ENCODE results near the gene SPRR5. TPM values are rescaled to one million over a fixed set of nuclear protein-coding genes. Genes with fewer than 3 reads are reported as not detected.

Gene SPRR5
- total RNA-seq, 4 donors from 2014 or later, result not detected

GRCh38 chr1:152997901-152998300 lies 50.9 kb downstream of the SPRR5 start:
- H3K9me3 ChIP-seq, result no peaks in the 10 kb centered on the region

DNA sequence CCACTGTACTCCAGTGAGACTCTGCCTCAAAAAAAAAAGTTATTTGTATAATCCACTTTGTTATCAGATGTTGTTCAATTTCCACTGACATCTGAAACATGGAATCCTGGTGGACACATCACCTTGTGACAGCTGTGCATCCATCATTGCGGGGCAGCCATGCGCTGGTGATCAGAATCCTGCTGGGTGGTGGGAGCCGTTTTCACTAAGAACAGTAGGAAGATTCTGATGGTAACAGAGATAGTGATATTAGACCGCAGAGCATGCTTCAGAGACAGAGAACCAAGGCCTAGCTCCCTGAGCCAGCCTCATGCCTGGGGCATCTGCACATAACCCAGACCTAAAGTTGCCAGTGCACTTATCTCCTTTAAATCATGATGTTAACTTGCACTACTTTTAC lies 51.5 kb downstream of the SPRR5 start:
- no peaks in the 10 kb centered on the region for H3K27me3 ChIP-seq

More at GRCh38 chr1:152997901-152998300, 50.9 kb downstream of the SPRR5 start:
- no peak for TF ChIP-seq CTCF (IDR thresholded peaks at IDR 0.05)
- TF ChIP-seq POLR2A (IDR thresholded peaks at IDR 0.05), result no peak
- H3K4me1 ChIP-seq, result no peaks in the 10 kb centered on the region
- H3K27ac ChIP-seq, result no peak overlapping the region
- intact Hi-C loops (cut with DNase I; ENCODE audit: low total_unique reads), result no loop called here
- no peaks in the 10 kb centered on the region for H3K36me3 ChIP-seq
- H3K27me3 ChIP-seq, result no peaks in the 10 kb centered on the region
- no peak overlapping the region for H3K4me3 ChIP-seq
- no peak for DNase-seq

More for the DNA sequence above, 51.5 kb downstream of the SPRR5 start:
- no peak overlapping the region for H3K27ac ChIP-seq
- H3K4me3 ChIP-seq, result no peak overlapping the region
- intact Hi-C loops (cut with DNase I; ENCODE audit: low total_unique reads), result no loop called here
- no peaks in the 10 kb centered on the region for H3K9me3 ChIP-seq
- no peaks in the 10 kb centered on the region for H3K4me1 ChIP-seq
- no peaks in the 10 kb centered on the region for H3K36me3 ChIP-seq
- TF ChIP-seq POLR2A (IDR thresholded peaks at IDR 0.05) (no peak), CTCF (IDR thresholded peaks at IDR 0.05) (no peak)
- DNase-seq, result no peak

Small RNA genes lying within 50 kb of the gene (small RNA-seq; reads per million reads assigned to genes)
- gene SPRR1A, result not detected

Other genes with a start within 250 kb of the SPRR5 start
- not detected for gene LCE2A, start 248.9 kb upstream of the SPRR5 start, total RNA-seq
- not detected for gene LCE4A, start 239.0 kb upstream of the SPRR5 start, total RNA-seq
- gene KPRP, start 189.2 kb upstream of the SPRR5 start, total RNA-seq, result not detected
- gene LCE1F, start 172.1 kb upstream of the SPRR5 start, total RNA-seq, result not detected
- gene LCE1E, start 160.9 kb upstream of the SPRR5 start, total RNA-seq, result not detected
- not detected for gene LCE1D, start 150.5 kb upstream of the SPRR5 start, total RNA-seq
- gene LCE1C, start 140.6 kb upstream of the SPRR5 start, total RNA-seq, result not detected
- gene LCE1B, start 135.2 kb upstream of the SPRR5 start, total RNA-seq, result not detected
- gene LCE1A, start 119.7 kb upstream of the SPRR5 start, total RNA-seq, result not detected
- not detected for gene LCE6A, start 104.3 kb upstream of the SPRR5 start, total RNA-seq
- not detected for gene LCE7A, start 87.2 kb upstream of the SPRR5 start, total RNA-seq
- not detected for gene SMCP, start 68.9 kb upstream of the SPRR5 start, total RNA-seq
- gene IVL, start 38.7 kb upstream of the SPRR5 start, total RNA-seq, result not detected
- not detected for gene SPRR4, start 23.4 kb downstream of the SPRR5 start, total RNA-seq
- gene SPRR1A, start 36.9 kb downstream of the SPRR5 start, total RNA-seq, result not detected
- gene SPRR3, start 54.5 kb downstream of the SPRR5 start, total RNA-seq, result under 1 TPM in 2 of 4 donors, not detected in 2; 0.69 to 0.70 TPM
- gene SPRR1B, start 84.0 kb downstream of the SPRR5 start, total RNA-seq, result not detected
- not detected for gene SPRR2D, start 93.9 kb downstream of the SPRR5 start, total RNA-seq
- under 1 TPM in 1 of 4 donors, not detected in 3; 0.67 TPM for gene SPRR2A, start 110.3 kb downstream of the SPRR5 start, total RNA-seq
- not detected for gene SPRR2B, start 124.4 kb downstream of the SPRR5 start, total RNA-seq
- not detected for gene SPRR2E, start 147.3 kb downstream of the SPRR5 start, total RNA-seq
- gene SPRR2F, start 166.3 kb downstream of the SPRR5 start, total RNA-seq, result 1 to 10 TPM in 1 of 4 donors, not detected in 3; 2.8 TPM
- gene SPRR2G, start 203.7 kb downstream of the SPRR5 start, total RNA-seq, result not detected

Measured in uterus (tissue), 4 donors.